ENCODE measurements around the gene ANKRD6.

ANKRD6 gene

GRCh38 chr6:89564752-89565427 is 131.9 kb downstream of the ANKRD6 start:
- DNase-seq (ENCODE audit: low spot score), result no peak

DNA sequence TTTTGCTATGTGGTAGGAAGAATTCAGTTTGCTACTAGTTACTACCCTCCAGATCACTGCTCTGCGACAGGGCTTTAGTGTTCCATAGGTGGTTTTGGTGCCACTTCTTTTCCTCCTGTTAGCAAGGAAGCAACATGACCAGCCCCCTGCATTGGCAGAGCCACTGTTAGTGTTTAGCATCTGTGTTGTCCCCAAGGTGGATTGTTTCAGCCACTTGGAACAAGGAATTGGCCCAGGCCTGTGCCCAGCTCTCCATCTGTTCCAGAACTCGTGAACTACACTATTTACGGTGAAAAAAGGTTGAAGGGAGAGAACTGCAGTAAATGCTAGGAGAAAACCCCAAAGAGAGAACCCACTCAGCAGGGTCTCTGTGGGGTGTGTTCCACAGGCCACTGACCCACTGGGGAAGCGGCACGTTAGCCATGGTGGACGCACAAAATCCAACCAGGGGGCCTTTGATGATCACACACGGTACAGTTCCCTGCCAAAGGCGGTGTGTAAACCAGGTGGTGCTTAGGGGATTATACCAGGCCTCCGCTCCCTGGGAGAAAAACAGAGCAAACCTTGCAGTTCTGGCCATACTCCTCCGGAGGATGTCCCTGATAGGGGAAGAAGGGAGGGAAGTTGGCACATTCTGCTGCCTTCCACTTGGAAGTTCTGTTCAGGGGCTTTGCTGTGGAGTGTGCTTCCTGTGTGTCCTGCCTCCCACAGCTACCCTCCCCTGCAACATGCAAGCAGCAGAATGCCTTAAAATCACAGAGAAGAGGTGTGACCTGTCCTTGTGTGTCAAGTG is 133.3 kb downstream of the ANKRD6 start:
- DNase-seq (ENCODE audit: low spot score), result no peak

DNA sequence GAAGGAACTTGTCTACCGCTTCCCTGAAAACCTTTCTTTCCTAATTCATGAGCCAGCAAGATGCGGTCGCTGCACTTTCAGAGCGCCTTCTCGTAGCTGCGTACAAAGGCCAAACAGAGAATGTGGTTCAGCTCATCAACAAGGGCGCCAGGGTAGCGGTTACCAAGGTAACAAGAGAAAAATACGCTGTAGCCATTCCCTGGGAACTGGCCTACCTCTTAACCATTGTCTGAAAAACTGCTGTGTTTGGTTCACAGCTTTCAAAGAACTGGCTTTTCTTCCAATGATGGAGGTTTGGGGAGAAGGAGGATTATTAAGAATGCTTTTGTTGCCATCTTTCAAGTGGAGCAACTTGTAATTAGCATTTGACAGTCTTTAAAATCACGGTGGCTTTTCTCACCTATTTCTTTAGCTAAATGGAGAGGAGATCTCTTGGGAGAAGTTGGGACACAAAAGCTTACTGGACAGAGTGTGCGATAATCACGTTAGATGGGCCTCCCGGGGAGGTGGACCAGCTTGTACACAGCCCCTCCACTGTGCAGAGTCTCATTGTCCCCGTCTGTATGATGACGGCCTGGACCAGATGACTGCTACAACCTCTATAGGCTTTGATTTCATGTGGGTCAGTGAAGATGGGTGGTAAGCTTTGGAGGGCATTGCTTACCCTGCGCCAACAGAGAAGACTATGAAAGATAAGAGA is 134.1 kb downstream of the ANKRD6 start:
- DNase-seq (ENCODE audit: low spot score), result no peak

DNA sequence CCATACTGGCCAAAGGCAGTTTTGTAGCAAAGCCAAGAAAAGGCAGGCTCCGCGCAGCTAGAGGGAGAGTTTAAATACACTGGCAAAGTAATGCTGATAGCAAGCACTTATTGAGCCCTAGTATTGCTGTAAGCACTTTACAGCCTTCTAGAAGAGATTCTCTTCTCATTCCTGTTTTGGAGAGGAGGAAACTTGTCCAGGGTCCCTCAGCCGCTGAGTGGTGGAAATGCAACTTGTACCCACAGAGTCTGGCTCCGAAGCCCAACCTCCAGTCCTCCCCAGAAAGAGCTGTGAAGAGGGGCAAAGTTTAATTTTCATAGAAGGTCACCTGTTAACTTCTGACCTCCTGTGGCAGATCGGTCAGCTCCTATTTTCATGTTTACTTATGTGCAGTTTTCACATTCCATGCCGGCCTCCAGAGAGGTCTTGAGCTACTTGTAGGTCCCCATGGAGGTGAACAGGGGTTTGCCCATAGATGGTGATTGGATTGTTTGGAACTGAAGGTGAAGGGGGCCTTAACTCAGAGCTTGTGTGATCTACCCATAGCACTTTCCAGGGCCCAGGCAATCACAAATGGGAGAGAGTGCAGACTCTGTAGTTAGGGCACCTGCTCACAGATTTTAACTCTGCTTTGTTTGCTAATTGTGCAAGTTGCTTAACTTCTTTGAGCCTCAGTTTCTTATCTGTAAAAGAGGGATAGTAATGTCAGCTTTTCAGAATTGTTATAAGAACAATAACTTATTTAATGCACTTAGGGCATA is 134.9 kb downstream of the ANKRD6 start:
- DNase-seq (ENCODE audit: low spot score), result no peak

DNA sequence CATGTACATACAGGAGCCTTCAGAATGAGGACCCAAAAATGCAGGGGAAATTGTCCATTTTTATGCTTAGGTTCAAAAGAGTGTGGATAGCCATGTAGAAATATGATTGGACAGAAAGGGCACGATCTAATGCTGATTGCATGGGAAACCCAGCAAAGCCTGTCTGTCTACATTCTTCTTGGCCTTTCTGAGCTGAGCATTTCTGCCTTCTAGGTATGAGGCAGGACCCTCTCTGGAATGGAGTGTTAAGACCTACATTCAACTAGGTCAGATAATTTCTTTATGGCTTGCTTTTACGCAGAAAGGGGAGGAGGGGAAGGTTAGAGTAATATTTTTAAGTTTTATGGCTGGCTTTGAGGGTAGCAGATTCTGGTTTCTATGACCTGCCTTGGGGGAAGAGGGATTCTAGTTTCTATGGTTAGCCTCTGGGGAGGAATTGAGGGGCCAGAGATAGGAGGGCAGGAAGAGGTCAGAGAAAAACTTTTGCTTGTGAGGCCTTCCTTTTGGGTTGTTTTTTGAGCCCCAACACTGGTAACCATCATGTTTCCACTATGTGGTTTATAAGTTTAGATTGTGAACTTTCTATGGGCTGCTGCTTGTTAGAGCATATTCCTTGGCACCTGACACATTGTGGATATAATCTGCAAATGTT is 142.1 kb downstream of the ANKRD6 start:
- DNase-seq (ENCODE audit: low spot score), result no peak

DNA sequence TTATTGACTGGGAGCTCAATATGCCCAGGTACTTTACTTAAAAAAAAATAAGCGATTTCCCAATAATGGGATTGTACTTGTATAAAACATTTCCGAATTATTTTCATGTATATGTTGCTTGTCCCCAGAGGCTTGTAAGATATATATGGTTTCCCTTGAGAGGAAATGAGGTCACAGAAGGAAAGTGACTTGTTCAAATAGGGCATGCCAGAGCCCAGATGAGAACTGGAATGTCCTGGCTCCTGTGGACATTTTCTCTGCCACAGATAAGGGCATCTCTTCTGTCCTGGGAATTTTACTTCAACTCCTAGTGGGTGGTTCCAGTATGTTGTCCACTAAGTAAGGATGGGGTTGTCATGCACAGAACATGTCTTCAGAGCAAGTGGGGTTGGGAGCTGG is 142.6 kb downstream of the ANKRD6 start:
- DNase-seq (ENCODE audit: low spot score), result no peak

GRCh38 chr6:89580997-89581666 is 148.2 kb downstream of the ANKRD6 start:
- DNase-seq (ENCODE audit: low spot score), result no peak

DNA sequence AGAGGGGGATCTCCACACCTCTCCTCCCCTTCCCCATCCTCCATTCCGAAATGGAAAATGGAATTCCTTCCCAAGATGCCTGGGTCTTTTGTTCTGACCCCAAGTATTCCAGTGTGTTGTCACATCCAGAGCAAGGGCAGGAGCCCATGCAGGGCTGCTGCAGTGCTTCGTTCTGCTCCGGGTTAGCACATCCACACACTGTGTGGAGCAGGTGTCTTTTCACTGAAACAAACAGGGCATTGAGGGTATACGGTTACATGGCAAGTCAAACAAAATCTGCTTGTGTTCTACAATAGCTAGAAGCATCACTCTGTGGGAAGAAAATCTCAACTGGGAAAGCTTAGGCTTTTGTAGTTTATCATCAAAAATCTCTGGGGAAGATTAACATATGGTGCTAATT is 148.7 kb downstream of the ANKRD6 start:
- no peak for DNase-seq (ENCODE audit: low spot score)

DNA sequence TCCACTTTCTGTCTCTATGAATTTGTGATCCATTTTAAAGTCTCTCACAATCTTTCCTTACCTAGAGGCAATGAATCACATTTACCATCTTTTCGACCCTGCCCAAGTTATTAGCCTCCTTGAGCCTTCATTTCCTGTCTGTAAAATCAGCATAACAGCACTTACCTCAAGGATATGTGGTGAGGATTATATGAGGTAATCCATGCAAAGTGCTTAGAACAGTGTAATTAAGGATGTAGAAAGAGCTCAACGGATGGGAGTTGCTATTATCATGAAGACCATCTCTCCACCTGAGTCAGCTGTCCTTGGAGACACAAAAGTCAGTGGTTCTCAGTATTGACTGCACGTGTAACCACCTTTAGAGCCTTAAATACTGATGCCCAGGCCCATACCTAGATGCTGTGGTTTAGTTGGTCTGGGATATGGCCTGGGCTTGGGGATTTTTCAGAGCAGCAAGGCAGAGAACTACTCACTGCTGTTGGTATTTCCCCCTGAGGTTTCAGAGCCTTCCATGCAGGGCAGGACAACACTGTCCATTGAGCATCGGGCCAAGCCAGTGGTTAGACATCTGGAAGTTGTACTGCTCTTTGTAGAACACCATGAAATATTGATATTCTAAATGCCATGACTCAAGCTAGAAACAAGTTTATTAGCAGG is 149.8 kb downstream of the ANKRD6 start:
- no peak for DNase-seq (ENCODE audit: low spot score)

- DNase-seq (ENCODE audit: low spot score), result no peak
These were observed 150.6 kb downstream of the ANKRD6 start for GRCh38 chr6:89583559-89583958.

DNA sequence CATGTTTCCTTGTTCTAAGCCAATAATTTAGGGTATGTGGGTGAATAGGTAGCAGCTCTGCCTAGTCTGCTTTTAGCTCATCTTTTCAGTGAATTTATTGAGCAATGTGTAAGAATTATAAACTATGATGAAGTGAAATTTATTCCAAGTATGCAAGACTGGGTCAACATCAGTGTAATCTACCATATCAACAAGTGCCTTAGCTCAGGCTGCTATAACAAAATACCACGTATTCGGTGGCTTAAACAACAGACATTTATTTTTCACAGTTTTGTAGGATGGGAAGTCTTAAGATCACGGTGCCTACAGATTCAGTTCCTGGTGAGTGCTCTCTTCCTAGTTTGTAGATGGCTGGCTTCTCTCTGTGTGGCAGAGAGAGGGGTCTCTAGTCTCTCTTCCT is 151.6 kb downstream of the ANKRD6 start:
- DNase-seq (ENCODE audit: low spot score), result no peak

- DNase-seq (ENCODE audit: low spot score), result no peak
These were observed 152.2 kb downstream of the ANKRD6 start for GRCh38 chr6:89585154-89585553.

- peak; percentile 40 for DNase-seq (ENCODE audit: low spot score)
These were observed 156.5 kb downstream of the ANKRD6 start for GRCh38 chr6:89589297-89590025.

DNA sequence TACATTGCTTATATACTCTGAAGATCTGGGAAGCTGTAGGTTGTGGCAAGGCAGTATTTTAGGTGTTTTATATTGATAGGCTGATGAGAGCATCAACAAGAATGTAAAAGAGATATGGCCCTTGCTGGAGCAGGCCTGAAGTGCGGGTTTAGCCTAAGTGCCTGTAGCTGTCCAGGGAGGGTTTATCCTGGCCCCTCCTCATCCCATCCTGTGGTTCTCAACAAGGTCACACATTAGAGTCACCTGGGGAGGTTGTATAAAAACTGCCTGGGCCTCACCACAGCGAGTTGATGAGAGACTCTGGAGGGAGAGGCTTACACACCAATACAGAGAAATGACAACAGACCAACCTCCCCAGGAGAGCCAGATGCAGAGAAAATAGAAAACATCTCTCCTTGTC is 157.2 kb downstream of the ANKRD6 start:
- no peak for DNase-seq (ENCODE audit: low spot score)

DNA sequence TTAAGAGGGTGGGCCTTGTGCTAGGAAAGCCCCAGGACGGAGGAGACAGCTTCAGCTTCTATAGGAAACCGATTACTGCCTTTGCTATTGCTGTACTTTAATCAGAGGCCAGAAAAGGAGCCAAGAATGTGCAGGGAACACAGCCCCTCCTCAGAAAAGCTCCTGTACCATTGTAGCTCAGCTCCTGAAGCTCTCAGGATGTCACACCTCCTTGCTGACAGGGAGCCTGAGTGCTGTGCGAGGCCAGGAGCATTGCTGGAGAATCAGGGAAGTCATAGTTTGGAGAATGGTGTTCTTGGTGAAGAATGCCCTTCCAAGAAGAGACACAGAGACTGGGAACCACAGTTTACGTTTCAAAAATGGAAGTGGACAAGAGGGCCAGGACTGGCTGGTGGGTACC is 158.8 kb downstream of the ANKRD6 start:
- no peak for DNase-seq (ENCODE audit: low spot score)

- no peak for DNase-seq (ENCODE audit: low spot score)
These were observed 163.1 kb downstream of the ANKRD6 start for GRCh38 chr6:89596056-89596455.

DNA sequence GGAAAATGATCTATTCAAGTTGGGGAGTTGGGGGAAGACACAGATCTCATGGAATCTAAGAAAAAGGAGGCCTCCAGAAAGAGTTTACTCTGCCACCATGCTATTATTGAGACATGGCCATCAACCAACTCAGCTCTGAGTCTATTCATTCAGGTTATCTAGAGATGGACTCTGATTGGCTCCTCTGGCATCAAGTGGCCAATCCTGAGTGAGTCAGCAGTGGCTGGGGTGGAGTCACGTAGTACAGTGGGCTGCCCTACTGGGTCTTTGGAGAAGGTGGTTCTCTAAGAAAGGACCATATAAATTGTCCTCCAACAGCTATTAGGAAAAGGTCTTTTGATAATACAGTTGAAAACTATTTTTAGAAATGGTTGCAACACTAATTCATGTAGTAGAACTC is 163.5 kb downstream of the ANKRD6 start:
- no peak for DNase-seq (ENCODE audit: low spot score)

GRCh38 chr6:89597372-89597771 is 164.4 kb downstream of the ANKRD6 start:
- DNase-seq (ENCODE audit: low spot score), result no peak

DNA sequence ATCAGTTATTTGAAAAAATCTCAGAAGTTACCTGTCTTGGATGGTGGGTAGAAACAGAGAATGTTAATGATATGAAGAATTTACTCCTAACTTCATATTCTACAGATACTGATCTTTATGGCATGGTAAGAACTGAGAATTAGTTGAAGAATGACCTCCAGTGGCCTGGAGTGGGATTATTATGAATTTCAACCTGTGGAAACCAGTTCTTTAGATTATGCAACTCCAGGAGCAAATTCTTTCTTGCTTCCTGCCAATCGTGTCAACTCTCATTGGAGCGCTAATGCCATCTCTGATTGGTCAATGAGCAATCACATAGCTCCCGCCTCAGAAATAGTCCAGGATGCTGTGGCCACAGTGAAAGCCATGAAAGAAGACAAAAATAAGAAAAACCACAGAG is 165.0 kb downstream of the ANKRD6 start:
- peak; percentile 46 for DNase-seq (ENCODE audit: low spot score)

DNA sequence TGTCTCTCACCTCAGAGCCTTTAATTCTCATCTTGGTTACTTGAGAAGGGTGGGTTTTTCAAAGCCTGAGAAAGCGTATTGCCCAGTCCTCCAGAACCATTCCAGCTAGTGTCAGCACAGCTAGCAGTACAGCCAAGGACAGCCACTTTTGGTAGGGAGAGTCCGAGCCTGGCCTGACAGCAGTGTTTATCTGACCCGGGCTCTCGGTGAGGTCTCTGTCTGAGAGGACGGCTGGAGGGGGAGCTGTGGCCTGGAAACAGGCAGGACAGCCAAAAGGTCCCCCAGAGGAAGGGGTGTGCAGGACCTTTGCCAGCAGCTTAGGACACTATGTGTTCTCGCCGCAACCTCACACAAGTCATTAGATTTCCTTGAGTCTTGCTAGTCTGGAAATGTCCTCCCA is 166.8 kb downstream of the ANKRD6 start:
- DNase-seq (ENCODE audit: low spot score), result no peak
